Measurements from ENCODE around the gene RUNX1.

- TF ChIP-seq CTCF (conservative IDR thresholded peaks at IDR 0.05) (no peak), ZFX (IDR thresholded peaks at IDR 0.05) (no peak)
These were observed 49.6 kb downstream of the RUNX1 start for GRCh38 chr21:34999397-34999941.

Measured in C4-2B (cell line).